T-helper 2 cell treated with Interferon-gamma antibody and Interleukin-4, amounts not matched to agents 5 μg/mL and 100 μg/mL, for 36 hours (primary cell): ENCODE measurements around the gene DIP2C.

Source experiments
- DNase-seq: peaks from one replicate; pipeline ENCODE4 v3.0.0; 2021; ENCODE audit warnings: low spot score
- H3K27ac Mint-ChIP-seq: one replicate; pipeline ENCODE4 v1.8.0; 2021; ENCODE audit warnings: mild to moderate bottlenecking, mixed read lengths
- H3K27me3 Mint-ChIP-seq: one replicate; pipeline ENCODE4 v1.8.0; 2021; ENCODE audit warnings: low read depth, mixed read lengths
- H3K36me3 Mint-ChIP-seq: one replicate; pipeline ENCODE4 v1.8.0; 2021; ENCODE audit warnings: low read depth, mixed read lengths
- H3K4me1 Mint-ChIP-seq: one replicate; pipeline ENCODE4 v1.8.0; 2021; ENCODE audit warnings: low read depth, mixed read lengths
- H3K4me3 Mint-ChIP-seq: one replicate; pipeline ENCODE4 v1.8.0; 2022; ENCODE audit warnings: mild to moderate bottlenecking, moderate library complexity, mixed read lengths
- H3K9me3 Mint-ChIP-seq: one replicate; pipeline ENCODE4 v1.8.0; 2021; ENCODE audit warnings: mixed read lengths

DIP2C gene

DNA sequence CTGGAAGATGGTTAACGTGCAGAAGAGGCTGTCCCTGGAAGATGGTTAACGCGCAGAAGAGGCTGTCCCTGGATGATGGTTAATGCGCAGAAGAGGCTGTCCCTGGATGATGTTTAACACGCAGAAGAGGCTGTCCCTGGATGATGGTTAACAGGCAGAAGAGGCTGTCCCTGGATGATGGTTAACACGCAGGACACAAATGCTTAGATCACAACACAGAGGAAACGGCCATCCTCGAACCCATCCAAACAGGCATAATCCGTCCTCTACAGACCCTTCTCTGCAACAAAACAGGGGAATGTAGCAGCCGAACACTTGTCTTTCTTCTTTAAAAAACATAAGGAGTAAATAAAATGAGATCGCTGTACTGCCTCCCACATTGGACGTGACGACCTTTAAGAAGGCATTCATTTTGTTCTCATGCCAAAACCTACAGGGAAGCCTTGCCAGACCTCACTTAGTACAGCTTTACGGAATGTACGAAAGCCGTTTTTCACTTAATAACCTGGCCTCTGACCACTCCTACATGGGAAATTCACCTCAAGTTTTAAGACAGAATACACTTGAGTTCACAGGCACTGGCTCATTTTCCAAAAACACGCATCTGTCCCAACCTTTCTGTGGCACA lies 309.0 kb downstream of the DIP2C start:
- DNase-seq, result no peak
- Mint-ChIP-seq H3K4me3 (no peak overlapping the region), H3K27me3 (peaks cover 9% of the 10 kb centered on the region), H3K36me3 (peaks cover 4% of the 10 kb centered on the region), H3K27ac (no peak overlapping the region), H3K4me1 (peaks cover 9% of the 10 kb centered on the region), H3K9me3 (peaks cover 9% of the 10 kb centered on the region)

DNA sequence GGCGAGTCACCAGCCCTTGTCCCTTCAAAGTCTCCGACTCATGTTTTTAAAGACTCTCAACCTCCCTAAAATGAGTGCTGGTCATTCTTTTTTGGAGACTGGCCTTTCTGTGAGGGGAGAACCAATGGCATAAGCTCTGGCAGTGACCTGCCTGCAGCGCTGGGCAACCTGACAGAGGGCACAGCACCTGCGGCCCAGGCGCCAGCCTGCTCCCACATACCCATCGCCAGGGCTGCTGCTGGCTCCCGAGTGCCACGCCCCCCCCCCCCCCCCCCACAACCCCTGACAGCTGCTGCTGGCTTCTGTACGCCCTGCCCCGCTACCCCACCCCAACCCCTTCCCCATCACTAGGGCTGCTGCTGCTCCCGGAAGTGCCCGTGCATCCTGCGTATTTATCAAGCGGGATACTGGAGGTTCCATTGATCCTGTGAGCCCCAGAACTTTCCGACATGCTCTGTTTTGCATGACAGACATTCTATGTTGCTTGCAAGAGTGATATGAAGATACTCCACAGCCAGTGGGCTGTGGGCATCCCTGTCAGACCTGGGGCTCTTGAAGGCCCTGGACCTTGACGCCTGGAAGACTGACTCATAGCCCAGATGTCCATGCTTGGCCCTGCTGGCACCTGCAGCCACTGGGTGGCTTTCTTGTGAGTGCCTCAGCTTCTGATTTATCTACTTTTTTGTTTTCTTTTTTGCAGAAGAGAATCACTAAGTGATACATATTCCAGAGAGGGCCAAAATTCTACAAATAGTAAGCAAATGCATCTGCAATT lies 310.4 kb downstream of the DIP2C start:
- H3K9me3 Mint-ChIP-seq, result peaks cover 9% of the 10 kb centered on the region
- H3K36me3 Mint-ChIP-seq, result peaks cover 4% of the 10 kb centered on the region
- no peak overlapping the region for H3K4me3 Mint-ChIP-seq
- DNase-seq, result no peak
- peaks cover 9% of the 10 kb centered on the region for H3K4me1 Mint-ChIP-seq
- peaks cover 9% of the 10 kb centered on the region for H3K27me3 Mint-ChIP-seq
- no peak overlapping the region for H3K27ac Mint-ChIP-seq

- Mint-ChIP-seq H3K27ac (no peak overlapping the region), H3K9me3 (peaks cover 9% of the 10 kb centered on the region)
- DNase-seq, result no peak
Observed at GRCh38 chr10:378230-378929, 311.1 kb downstream of the DIP2C start.

DNA sequence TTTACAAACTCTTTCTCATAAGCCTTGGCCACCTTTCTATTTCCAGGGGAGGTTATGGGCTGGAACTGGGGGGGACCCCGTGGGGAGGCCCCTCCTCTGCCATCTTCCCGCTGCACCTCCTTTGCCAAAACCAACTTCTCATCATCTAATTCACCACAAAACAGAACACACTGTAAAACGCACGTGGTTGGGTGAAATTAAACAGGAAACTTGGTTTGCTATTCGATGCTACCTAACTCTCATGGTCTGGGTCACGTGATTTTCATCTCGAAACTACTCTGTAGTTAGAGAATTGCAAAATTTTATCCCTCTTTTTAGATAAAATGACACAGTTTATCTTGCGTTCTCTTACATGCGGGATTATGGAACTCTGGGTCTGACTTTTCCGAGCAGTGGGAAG lies 312.2 kb downstream of the DIP2C start:
- H3K27ac Mint-ChIP-seq, result no peak overlapping the region
- peaks cover 9% of the 10 kb centered on the region for H3K27me3 Mint-ChIP-seq
- H3K36me3 Mint-ChIP-seq, result peaks cover 4% of the 10 kb centered on the region
- H3K4me3 Mint-ChIP-seq, result no peak overlapping the region
- H3K9me3 Mint-ChIP-seq, result peaks cover 9% of the 10 kb centered on the region
- peaks cover 7% of the 10 kb centered on the region for H3K4me1 Mint-ChIP-seq
- no peak for DNase-seq

More at GRCh38 chr10:378230-378929, 311.1 kb downstream of the DIP2C start:
- Mint-ChIP-seq H3K4me1 (peaks cover 9% of the 10 kb centered on the region), H3K36me3 (peaks cover 4% of the 10 kb centered on the region), H3K4me3 (no peak overlapping the region), H3K27me3 (peaks cover 9% of the 10 kb centered on the region)

DNA sequence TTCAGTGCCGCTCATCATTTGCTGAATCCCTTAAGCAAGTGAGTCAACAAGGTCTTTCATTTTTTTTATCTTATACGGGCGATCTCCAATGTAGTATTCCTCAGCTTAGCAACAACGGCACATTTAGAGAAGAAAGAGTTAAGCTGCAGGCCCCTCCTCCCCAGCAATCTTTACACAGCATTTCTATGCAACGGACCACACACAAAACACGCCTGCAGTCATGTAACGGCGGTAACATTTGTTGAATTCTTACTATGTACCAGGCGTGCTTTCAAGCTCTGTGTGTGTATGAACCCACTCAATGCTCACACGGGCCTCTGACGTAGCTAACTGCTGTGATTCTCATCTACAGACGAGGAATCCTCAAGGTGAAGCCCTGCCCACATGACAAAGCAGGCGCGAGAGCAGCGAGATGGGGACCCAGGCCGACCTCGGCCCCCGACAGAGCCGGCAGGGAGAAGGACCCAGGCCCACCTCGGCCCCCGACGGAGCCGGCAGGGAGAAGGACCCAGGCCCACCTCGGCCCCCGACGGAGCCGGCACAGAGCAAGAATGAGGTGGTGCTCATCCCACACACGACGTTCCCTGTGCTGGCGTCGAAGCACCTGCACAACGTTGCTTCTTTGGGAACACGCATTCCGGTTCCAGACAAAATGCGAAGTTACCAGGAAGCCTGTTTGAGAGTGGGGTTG lies 313.5 kb downstream of the DIP2C start:
- Mint-ChIP-seq H3K27me3 (peaks cover 6% of the 10 kb centered on the region), H3K27ac (no peak overlapping the region), H3K4me3 (no peak overlapping the region), H3K9me3 (peaks cover 5% of the 10 kb centered on the region), H3K4me1 (no peaks in the 10 kb centered on the region), H3K36me3 (no peaks in the 10 kb centered on the region)
- no peak for DNase-seq

GRCh38 chr10:374354-374753 lies 315.1 kb downstream of the DIP2C start:
- Mint-ChIP-seq H3K9me3 (peaks cover 5% of the 10 kb centered on the region), H3K4me3 (no peak overlapping the region), H3K4me1 (no peaks in the 10 kb centered on the region), H3K27me3 (no peaks in the 10 kb centered on the region), H3K36me3 (no peaks in the 10 kb centered on the region), H3K27ac (no peak overlapping the region)
- DNase-seq, result no peak

- Mint-ChIP-seq H3K4me1 (no peaks in the 10 kb centered on the region), H3K4me3 (no peak overlapping the region), H3K9me3 (peaks cover 5% of the 10 kb centered on the region), H3K27me3 (no peaks in the 10 kb centered on the region), H3K27ac (no peak overlapping the region), H3K36me3 (no peaks in the 10 kb centered on the region)
- DNase-seq, result no peak
Observed at GRCh38 chr10:373526-374309, 315.8 kb downstream of the DIP2C start.

DNA sequence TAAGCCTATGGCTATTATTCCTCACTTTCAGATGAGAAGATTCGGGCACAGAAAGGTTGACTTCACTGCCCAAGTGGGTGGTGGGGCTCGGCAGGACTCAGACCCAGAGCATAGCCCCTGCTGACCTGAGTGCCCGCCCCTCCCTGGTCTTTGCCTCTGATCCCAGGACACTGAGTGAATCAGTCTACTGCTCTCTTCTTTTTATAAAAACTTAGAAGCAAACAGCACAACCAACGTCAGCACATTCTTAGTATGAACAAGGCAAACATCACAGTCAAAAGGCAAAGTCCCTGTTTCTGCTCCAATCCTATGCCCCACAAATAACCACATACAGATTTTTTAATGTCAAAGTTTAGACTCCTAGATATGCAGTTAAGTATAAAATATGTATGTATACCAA lies 316.5 kb downstream of the DIP2C start:
- peaks cover under 1% of the 10 kb centered on the region for H3K9me3 Mint-ChIP-seq
- no peaks in the 10 kb centered on the region for H3K4me1 Mint-ChIP-seq
- H3K36me3 Mint-ChIP-seq, result no peaks in the 10 kb centered on the region
- no peaks in the 10 kb centered on the region for H3K27me3 Mint-ChIP-seq
- no peak overlapping the region for H3K27ac Mint-ChIP-seq
- no peak for DNase-seq
- H3K4me3 Mint-ChIP-seq, result no peak overlapping the region

DNA sequence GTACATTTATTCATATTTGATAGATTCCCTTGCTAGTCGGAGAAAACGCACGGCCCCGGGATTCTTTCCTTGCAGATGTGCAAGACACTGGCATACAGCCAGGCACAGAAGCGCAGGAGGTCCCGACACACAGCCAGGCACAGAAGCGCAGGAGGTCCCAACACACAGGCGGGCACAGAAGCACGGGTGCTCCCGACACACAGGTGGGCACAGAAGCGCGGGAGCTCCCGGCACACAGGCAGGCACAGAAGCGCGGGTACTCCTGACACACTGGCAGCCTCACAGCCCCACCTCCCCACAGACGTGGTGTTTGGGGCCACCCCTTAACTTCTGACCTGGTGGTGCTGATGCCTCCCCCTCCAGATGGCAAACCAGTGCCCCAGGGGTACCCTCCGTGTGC lies 316.9 kb downstream of the DIP2C start:
- no peak for DNase-seq
- H3K27me3 Mint-ChIP-seq, result no peaks in the 10 kb centered on the region
- H3K4me1 Mint-ChIP-seq, result no peaks in the 10 kb centered on the region
- no peak overlapping the region for H3K4me3 Mint-ChIP-seq
- no peaks in the 10 kb centered on the region for H3K36me3 Mint-ChIP-seq
- no peaks in the 10 kb centered on the region for H3K9me3 Mint-ChIP-seq
- no peak overlapping the region for H3K27ac Mint-ChIP-seq

DNA sequence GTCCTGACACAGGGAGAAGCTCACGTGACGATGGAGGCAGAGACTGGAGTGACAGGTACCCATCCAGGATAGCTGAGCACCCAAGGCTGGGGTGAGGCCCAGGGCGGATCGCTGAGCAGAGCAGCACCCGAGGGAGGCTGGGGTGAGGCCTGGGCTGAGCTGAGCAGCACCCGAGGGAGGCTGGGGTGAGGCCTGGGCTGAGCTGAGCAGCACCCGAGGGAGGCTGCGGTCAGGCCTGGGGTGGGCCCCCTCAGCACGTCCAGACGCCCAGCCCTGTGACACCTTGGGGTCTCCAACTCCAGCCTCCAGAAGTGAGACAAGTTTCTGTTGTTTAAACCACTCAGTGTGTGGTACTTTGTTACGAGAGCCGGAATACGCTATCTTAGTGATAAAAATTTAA lies 318.0 kb downstream of the DIP2C start:
- H3K4me1 Mint-ChIP-seq, result no peaks in the 10 kb centered on the region

GRCh38 chr10:370449-370825 lies 319.0 kb downstream of the DIP2C start:
- DNase-seq, result no peak
- H3K9me3 Mint-ChIP-seq, result no peaks in the 10 kb centered on the region
- H3K36me3 Mint-ChIP-seq, result no peaks in the 10 kb centered on the region
- no peak overlapping the region for H3K27ac Mint-ChIP-seq
- no peaks in the 10 kb centered on the region for H3K4me1 Mint-ChIP-seq
- no peaks in the 10 kb centered on the region for H3K27me3 Mint-ChIP-seq
- H3K4me3 Mint-ChIP-seq, result no peak overlapping the region

More for the DNA sequence above, 318.0 kb downstream of the DIP2C start:
- no peak overlapping the region for H3K4me3 Mint-ChIP-seq
- no peaks in the 10 kb centered on the region for H3K27me3 Mint-ChIP-seq
- H3K36me3 Mint-ChIP-seq, result no peaks in the 10 kb centered on the region
- DNase-seq, result no peak
- no peak overlapping the region for H3K27ac Mint-ChIP-seq
- H3K9me3 Mint-ChIP-seq, result no peaks in the 10 kb centered on the region

GRCh38 chr10:369684-370448 lies 319.6 kb downstream of the DIP2C start:
- no peak for DNase-seq
- Mint-ChIP-seq H3K4me1 (no peaks in the 10 kb centered on the region), H3K36me3 (no peaks in the 10 kb centered on the region), H3K27ac (no peak overlapping the region), H3K9me3 (no peaks in the 10 kb centered on the region), H3K27me3 (no peaks in the 10 kb centered on the region), H3K4me3 (no peak overlapping the region)

DNA sequence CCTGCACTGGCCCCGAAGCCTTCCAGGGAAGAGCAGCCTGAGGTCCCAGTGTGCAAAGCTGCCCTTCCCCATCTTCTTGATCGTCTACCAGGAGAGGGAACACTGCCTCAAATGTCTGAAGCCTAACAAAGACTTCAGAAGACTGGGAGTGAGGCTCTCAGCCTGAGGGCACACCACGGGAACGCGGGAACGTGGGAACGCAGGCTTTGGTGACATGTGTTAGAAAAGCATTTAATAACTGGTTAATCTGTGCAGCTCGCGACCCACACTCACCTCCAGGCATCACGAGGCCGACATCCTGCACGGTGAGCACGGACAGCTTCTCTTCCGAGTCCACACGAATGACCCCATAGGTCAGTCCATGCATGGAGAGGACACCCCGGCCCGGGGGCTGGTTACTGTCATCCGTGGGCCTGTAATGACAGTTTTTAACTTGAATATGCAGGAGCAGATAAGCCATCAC lies 320.2 kb downstream of the DIP2C start:
- Mint-ChIP-seq H3K36me3 (no peaks in the 10 kb centered on the region), H3K27me3 (no peaks in the 10 kb centered on the region), H3K4me1 (no peaks in the 10 kb centered on the region), H3K4me3 (no peak overlapping the region), H3K9me3 (no peaks in the 10 kb centered on the region), H3K27ac (no peak overlapping the region)
- DNase-seq, result no peak
